Neural cell (in vitro differentiated cells): ENCODE results near the gene FOXO6. TPM values are rescaled to one million over a fixed set of nuclear protein-coding genes. Genes with fewer than 3 reads are reported as not detected.

Experiments used
- H2AFZ ChIP-seq: fragments of 200-600, 300-800 bp; sonication (generic), shearing (Covaris generic); 2 replicates; pipeline ENCODE4 v1.6.0; 2014; ENCODE audit warnings: low read depth, mild to moderate bottlenecking, antibody characterized with exemption, low read length, moderate library complexity
- H3F3A ChIP-seq: fragments of 200-600 bp; shearing (Covaris generic); 2 replicates; pipeline ENCODE4 v1.6.1; 2016; ENCODE audit warnings: mild to moderate bottlenecking, moderate library complexity, mixed read lengths, antibody characterized with exemption, low read length; ENCODE audit not compliant: insufficient read depth, poor library complexity, severe bottlenecking
- H3K27ac ChIP-seq: fragments of 200-600, 300-800 bp; sonication (generic), shearing (Covaris generic); 2 replicates; pipeline ENCODE4 v1.5.1; 2014; ENCODE audit warnings: mild to moderate bottlenecking, low read length, moderate library complexity
- H3K27me3 ChIP-seq: fragments of 300-800, 200-600 bp; sonication (generic), shearing (Covaris generic); 2 replicates; pipeline ENCODE4 v1.6.0; 2014; ENCODE audit warnings: mild to moderate bottlenecking, low read depth, low read length, moderate library complexity; ENCODE audit not compliant: insufficient read depth
- H3K36me3 ChIP-seq: fragments of 300-800, 200-600 bp; sonication (generic), shearing (Covaris generic); 2 replicates; pipeline ENCODE4 v1.5.1; 2014; ENCODE audit warnings: mild to moderate bottlenecking, antibody characterized with exemption, low read length, moderate library complexity; ENCODE audit not compliant: insufficient read depth
- H3K4me2 ChIP-seq: fragments of 300-800, 200-600 bp; sonication (generic), shearing (Covaris generic); 2 replicates; pipeline ENCODE4 v1.6.0; 2014; ENCODE audit warnings: mild to moderate bottlenecking, low read length
- H3K4me3 ChIP-seq: fragments of 300-800, 200-600 bp; sonication (generic), shearing (Covaris generic); 2 replicates; pipeline ENCODE4 v1.5.1; 2014; ENCODE audit warnings: mild to moderate bottlenecking, low read length, moderate library complexity
- H3K79me2 ChIP-seq: fragments of 200-600 bp; shearing (Covaris generic); replicated peaks from 2 replicates; pipeline ENCODE4 v1.6.0; 2014; ENCODE audit warnings: mild to moderate bottlenecking, low read length, moderate library complexity; ENCODE audit not compliant: insufficient read depth
- H3K9ac ChIP-seq: fragments of 300-800, 200-600 bp; sonication (generic), shearing (Covaris generic); 2 replicates; pipeline ENCODE4 v1.6.1; 2016; ENCODE audit warnings: mild to moderate bottlenecking, low read length, mixed read lengths
- H3K9me2 ChIP-seq: fragments of 200-600 bp; shearing (Covaris generic); 2 replicates; pipeline ENCODE4 v1.6.1; 2016; ENCODE audit warnings: mild to moderate bottlenecking, low read length, mixed read lengths; ENCODE audit not compliant: insufficient read depth
- H3K9me3 ChIP-seq: fragments of 200-600, 300-800 bp; sonication (generic), shearing (Covaris generic); 2 replicates; pipeline ENCODE4 v1.6.1; 2016; ENCODE audit warnings: mild to moderate bottlenecking, mixed run types, low read length, moderate library complexity, mixed read lengths
- H4K20me1 ChIP-seq: fragments of 200-600 bp; shearing (Covaris generic); 2 replicates; pipeline ENCODE4 v1.6.1; 2016; ENCODE audit warnings: mild to moderate bottlenecking, mixed run types; ENCODE audit not compliant: insufficient read depth
- EP300 ChIP-seq: fragments of 450-650 bp; conservative IDR thresholded peaks from 2 replicates; pipeline ENCODE4 v1.6.1; 2014; ENCODE audit warnings: antibody characterized with exemption, mild to moderate bottlenecking, moderate library complexity; ENCODE audit not compliant: poor library complexity, severe bottlenecking
- EZH2 ChIP-seq: fragments of 200-600, 300-800 bp; shearing (Covaris generic), sonication (generic); IDR thresholded peaks from 2 replicates; pipeline ENCODE4 v1.6.1; 2014; ENCODE audit warnings: antibody characterized with exemption, low read length, borderline replicate concordance, mild to moderate bottlenecking; ENCODE audit not compliant: insufficient read depth, poor library complexity, severe bottlenecking
- MXI1 ChIP-seq: fragments of 450-650 bp; conservative IDR thresholded peaks from 2 replicates; pipeline ENCODE4 v1.6.1; 2014; ENCODE audit warnings: antibody characterized with exemption, mild to moderate bottlenecking; ENCODE audit not compliant: poor library complexity, severe bottlenecking
- POLR2AphosphoS5 ChIP-seq: IDR thresholded peaks from 2 replicates; pipeline ENCODE4 v1.6.1; 2012
- RAD21 ChIP-seq: fragments of 450-650 bp; conservative IDR thresholded peaks from 2 replicates; pipeline ENCODE4 v1.6.1; 2014; ENCODE audit warnings: antibody characterized with exemption, mild to moderate bottlenecking, moderate library complexity
- SMC3 ChIP-seq: fragments of 450-650 bp; conservative IDR thresholded peaks from 2 replicates; pipeline ENCODE4 v1.6.1; 2014; ENCODE audit warnings: antibody characterized with exemption, mild to moderate bottlenecking, moderate library complexity; ENCODE audit not compliant: poor library complexity
- TAF1 ChIP-seq: IDR thresholded peaks from 2 replicates; pipeline ENCODE4 v1.6.1; 2012; ENCODE audit warnings: low read depth
- polyA plus RNA-seq: library from polyadenylated mRNA; depleted of rRNA; stranded (reverse); fragments of >200 nt; gene quantifications from 2 replicates; pipeline ENCODE4 v1.2.3, GENCODE V29; 2014
- TF ChIP-seq, protein P1 (sequence below): IDR thresholded peaks from 2 replicates; pipeline ENCODE4 v1.6.1; 2012; ENCODE audit warnings: borderline replicate concordance
- TF ChIP-seq, protein P2 (sequence below): fragments of 450-650 bp; IDR thresholded peaks from 2 replicates; pipeline ENCODE4 v1.5.1; 2014; ENCODE audit warnings: antibody characterized with exemption, mild to moderate bottlenecking, moderate library complexity; ENCODE audit not compliant: poor library complexity, severe bottlenecking

The FOXO6 gene
- polyA plus RNA-seq, 1 donor from 2014 or later: 0.59 TPM

DNA sequence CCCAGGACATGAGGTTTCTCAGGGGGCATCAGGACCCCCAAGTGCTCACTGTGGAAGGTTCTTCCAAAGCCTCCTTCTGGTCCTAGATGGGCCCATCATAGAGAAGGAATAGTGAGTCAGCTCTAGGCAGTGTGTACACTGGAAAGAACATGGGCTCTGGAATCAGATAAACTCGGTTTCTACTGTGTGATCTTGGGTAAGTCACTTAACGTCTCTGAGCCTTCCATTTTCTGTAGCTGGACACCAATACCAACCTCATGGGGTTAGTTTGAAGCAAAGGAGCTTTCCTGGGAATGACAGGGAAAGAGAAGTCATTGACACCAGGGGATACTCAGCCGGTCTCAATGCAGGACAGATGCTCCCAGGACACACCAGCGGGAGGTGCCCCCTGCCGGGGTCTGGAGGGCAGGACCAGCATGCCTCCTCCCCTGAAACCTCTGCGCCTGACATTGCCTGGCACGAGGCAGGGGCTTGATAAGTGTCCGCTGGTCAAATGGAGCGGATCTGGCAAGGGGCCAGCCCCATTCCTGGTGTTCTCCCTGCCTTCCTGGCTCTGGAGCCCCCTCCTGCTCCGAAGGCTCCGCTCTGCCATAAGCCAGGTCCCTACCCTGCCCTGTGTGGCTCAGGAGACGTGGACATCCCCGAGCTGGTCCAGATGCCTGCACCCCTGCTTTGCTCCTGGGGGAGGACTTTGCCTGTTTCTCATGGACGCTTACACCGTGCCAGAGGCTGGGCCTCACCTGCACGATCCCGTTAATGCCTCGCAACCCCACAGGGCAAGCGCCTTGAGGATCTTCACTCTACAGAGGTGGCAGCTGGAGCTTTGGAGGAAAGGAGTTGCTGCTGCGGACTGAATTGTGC, 70.5 kb downstream of the FOXO6 start:
- H3K9ac ChIP-seq: no peak overlapping the region
- no peak overlapping the region for H2AFZ ChIP-seq
- H3K4me3 ChIP-seq: no peak overlapping the region

More for the DNA sequence above, 70.5 kb downstream of the FOXO6 start:
- no peak overlapping the region for H3K27ac ChIP-seq
- H3K4me2 ChIP-seq: no peak overlapping the region
- no peaks in the 10 kb centered on the region for H3K9me2 ChIP-seq
- H3K27me3 ChIP-seq: no peaks in the 10 kb centered on the region
- no peaks in the 10 kb centered on the region for H3K79me2 ChIP-seq
- H4K20me1 ChIP-seq: no peaks in the 10 kb centered on the region
- TF ChIP-seq EP300 (no peak), TAF1 (no peak), SMC3 (no peak), RAD21 (no peak), POLR2AphosphoS5 (no peak), EZH2 (no peak), MXI1 (no peak)
- TF ChIP-seq, protein P1, sequence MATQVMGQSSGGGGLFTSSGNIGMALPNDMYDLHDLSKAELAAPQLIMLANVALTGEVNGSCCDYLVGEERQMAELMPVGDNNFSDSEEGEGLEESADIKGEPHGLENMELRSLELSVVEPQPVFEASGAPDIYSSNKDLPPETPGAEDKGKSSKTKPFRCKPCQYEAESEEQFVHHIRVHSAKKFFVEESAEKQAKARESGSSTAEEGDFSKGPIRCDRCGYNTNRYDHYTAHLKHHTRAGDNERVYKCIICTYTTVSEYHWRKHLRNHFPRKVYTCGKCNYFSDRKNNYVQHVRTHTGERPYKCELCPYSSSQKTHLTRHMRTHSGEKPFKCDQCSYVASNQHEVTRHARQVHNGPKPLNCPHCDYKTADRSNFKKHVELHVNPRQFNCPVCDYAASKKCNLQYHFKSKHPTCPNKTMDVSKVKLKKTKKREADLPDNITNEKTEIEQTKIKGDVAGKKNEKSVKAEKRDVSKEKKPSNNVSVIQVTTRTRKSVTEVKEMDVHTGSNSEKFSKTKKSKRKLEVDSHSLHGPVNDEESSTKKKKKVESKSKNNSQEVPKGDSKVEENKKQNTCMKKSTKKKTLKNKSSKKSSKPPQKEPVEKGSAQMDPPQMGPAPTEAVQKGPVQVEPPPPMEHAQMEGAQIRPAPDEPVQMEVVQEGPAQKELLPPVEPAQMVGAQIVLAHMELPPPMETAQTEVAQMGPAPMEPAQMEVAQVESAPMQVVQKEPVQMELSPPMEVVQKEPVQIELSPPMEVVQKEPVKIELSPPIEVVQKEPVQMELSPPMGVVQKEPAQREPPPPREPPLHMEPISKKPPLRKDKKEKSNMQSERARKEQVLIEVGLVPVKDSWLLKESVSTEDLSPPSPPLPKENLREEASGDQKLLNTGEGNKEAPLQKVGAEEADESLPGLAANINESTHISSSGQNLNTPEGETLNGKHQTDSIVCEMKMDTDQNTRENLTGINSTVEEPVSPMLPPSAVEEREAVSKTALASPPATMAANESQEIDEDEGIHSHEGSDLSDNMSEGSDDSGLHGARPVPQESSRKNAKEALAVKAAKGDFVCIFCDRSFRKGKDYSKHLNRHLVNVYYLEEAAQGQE: no peak
- TF ChIP-seq, protein P2, sequence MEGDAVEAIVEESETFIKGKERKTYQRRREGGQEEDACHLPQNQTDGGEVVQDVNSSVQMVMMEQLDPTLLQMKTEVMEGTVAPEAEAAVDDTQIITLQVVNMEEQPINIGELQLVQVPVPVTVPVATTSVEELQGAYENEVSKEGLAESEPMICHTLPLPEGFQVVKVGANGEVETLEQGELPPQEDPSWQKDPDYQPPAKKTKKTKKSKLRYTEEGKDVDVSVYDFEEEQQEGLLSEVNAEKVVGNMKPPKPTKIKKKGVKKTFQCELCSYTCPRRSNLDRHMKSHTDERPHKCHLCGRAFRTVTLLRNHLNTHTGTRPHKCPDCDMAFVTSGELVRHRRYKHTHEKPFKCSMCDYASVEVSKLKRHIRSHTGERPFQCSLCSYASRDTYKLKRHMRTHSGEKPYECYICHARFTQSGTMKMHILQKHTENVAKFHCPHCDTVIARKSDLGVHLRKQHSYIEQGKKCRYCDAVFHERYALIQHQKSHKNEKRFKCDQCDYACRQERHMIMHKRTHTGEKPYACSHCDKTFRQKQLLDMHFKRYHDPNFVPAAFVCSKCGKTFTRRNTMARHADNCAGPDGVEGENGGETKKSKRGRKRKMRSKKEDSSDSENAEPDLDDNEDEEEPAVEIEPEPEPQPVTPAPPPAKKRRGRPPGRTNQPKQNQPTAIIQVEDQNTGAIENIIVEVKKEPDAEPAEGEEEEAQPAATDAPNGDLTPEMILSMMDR: no peak
- H3K36me3 ChIP-seq: no peaks in the 10 kb centered on the region
- H3F3A ChIP-seq: no peaks in the 10 kb centered on the region
- no peaks in the 10 kb centered on the region for H3K9me3 ChIP-seq

Other genes starting within 250 kb of the FOXO6 start
- gene SCMH1, start 119.1 kb upstream of the FOXO6 start, polyA plus RNA-seq: 23.0 and 28.9 TPM in 2 replicates
- gene EDN2, start 123.2 kb downstream of the FOXO6 start, polyA plus RNA-seq: not detected in 2 replicates